ENCODE data around the gene SLC28A1. TPM values are rescaled to one million over a fixed set of nuclear protein-coding genes. Genes with fewer than 3 reads are reported as not detected.

The SLC28A1 gene
- polyA plus RNA-seq, 3 donors = 6.4 to 10.7 (median 7.7) TPM

GRCh38 chr15:84937144-84937543 lies 52.7 kb downstream of the SLC28A1 start:
- DNase-seq = no peak

- DNase-seq = no peak
Observed at GRCh38 chr15:84938726-84939125, 54.3 kb downstream of the SLC28A1 start.

- no peak for DNase-seq
Observed at GRCh38 chr15:84940399-84940798, 55.9 kb downstream of the SLC28A1 start.

- no peak for DNase-seq
Observed at GRCh38 chr15:84942456-84942855, 58.0 kb downstream of the SLC28A1 start.

- no peak for DNase-seq
Observed at GRCh38 chr15:84944311-84944710, 59.8 kb downstream of the SLC28A1 start.

GRCh38 chr15:84944861-84945260 lies 60.4 kb downstream of the SLC28A1 start:
- no peak for DNase-seq

GRCh38 chr15:84946772-84947489 lies 62.5 kb downstream of the SLC28A1 start:
- DNase-seq = no peak

GRCh38 chr15:84947947-84948830 lies 63.7 kb downstream of the SLC28A1 start:
- no peak for DNase-seq

- DNase-seq = no peak
Observed at GRCh38 chr15:84949043-84949442, 64.6 kb downstream of the SLC28A1 start.

GRCh38 chr15:84949845-84950569 lies 65.5 kb downstream of the SLC28A1 start:
- DNase-seq = no peak

GRCh38 chr15:84950570-84951111 lies 66.2 kb downstream of the SLC28A1 start:
- no peak for DNase-seq

GRCh38 chr15:84951736-84952135 lies 67.3 kb downstream of the SLC28A1 start:
- no peak for DNase-seq

GRCh38 chr15:84953136-84953535 lies 68.7 kb downstream of the SLC28A1 start:
- no peak for DNase-seq

- DNase-seq = no peak
Observed at GRCh38 chr15:84953726-84954125, 69.3 kb downstream of the SLC28A1 start.

GRCh38 chr15:84955089-84955848 lies 70.8 kb downstream of the SLC28A1 start:
- peak; percentile 69 for DNase-seq

- DNase-seq = no peak
Observed at GRCh38 chr15:84956199-84956598, 71.7 kb downstream of the SLC28A1 start.

GRCh38 chr15:84960391-84961113 lies 76.1 kb downstream of the SLC28A1 start:
- DNase-seq = no peak

GRCh38 chr15:84961114-84961452 lies 76.6 kb downstream of the SLC28A1 start:
- no peak for DNase-seq

GRCh38 chr15:84961707-84962106 lies 77.2 kb downstream of the SLC28A1 start:
- DNase-seq = no peak

GRCh38 chr15:84962955-84963354 lies 78.5 kb downstream of the SLC28A1 start:
- DNase-seq = no peak

- no peak for DNase-seq
Observed at GRCh38 chr15:84967380-84967779, 82.9 kb downstream of the SLC28A1 start.
